ENCODE results near the gene CROCC. TPM values are rescaled to one million over a fixed set of nuclear protein-coding genes. Genes with fewer than 3 reads are reported as not detected.
A peak's percentile ranks its signal among the peaks of the same experiment; 100 is the strongest.
"Not testable (repeated sequence)": the region's sequence is repeated elsewhere in the genome, so short reads cannot be mapped to it uniquely, and the experiment has no call there.

Gene CROCC
- 10 to 100 TPM; 15.9 to 18.7 TPM for total RNA-seq

DNA sequence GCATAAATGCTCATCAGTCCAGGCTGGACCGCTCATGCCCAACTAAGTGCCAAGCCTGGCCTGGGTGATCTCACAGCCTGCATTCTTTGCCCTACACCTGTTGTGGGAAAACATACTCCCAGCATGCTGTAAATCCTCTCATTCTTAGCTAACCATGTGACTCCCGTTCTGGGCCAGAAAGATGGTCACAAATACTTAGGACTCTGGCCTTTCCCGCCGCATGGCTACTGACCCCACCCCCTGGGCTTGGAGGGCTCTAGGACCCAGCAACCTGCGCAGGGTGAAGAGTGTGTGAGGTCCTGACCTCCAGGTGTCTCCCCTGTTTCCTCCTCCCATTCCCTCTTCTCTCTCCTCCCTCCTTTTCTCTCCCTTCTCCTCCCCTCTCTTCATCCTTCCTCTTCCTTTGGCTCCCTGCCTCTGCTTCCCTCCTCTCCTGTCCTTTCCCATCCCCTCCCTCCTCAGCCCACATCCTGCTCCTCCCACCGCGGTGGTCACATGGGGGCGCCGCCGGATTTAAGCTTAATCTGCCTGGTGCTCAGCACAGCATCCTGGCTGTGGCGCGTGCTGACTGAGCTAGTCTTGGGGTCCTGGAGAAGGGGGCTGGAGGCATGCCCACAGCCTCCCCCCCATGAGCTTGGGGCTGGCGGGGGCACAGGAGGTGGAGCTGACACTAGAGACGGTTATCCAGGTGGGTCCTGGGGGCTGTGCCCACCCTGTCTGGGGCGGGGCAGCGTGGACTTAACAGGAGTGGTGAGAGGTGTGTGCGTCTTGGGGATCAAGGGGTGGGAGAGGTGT is at the start of gene CROCC:
TSS of gene CROCC (plus strand) at position 541 of the 795 bp plus-strand sequence. CDS start at position 629, 88 bp downstream.
- no peaks in the 10 kb centered on the region for H3K36me3 Mint-ChIP-seq
- peaks cover 16% of the 10 kb centered on the region for H3K4me1 Mint-ChIP-seq (ENCODE audit: low read depth)
- no peaks in the 10 kb centered on the region for H3K27me3 Mint-ChIP-seq
- CTCF ChIA-PET = interaction anchor here (1.1 kb wide), 1 partner anchor 39 kb away, joined by 3 read pairs; no protein-coding TSS in a partner anchor
- no peaks in the 10 kb centered on the region for H3K9me3 Mint-ChIP-seq
- peak; percentile 68 for DNase-seq
- POLR2A ChIA-PET = interaction anchor here (1.1 kb wide), 1 partner anchor 17 kb away, joined by 3 read pairs; no protein-coding TSS in a partner anchor
- H3K27ac Mint-ChIP-seq = no peak within 1 kb of the TSS
- peak within 1 kb of the TSS; percentile 67 for H3K4me3 Mint-ChIP-seq
- intact Hi-C loops (cut with micrococcal nuclease) = no loop called here

GRCh38 chr1:16872152-16873075 is 49.3 kb upstream of the CROCC start:
- H3K4me3 Mint-ChIP-seq = peak overlapping the region; percentile 69
- CTCF ChIA-PET; H3K27ac Mint-ChIP-seq; H3K36me3 Mint-ChIP-seq; H3K4me1 Mint-ChIP-seq (ENCODE audit: low read depth); H3K9me3 Mint-ChIP-seq; POLR2A ChIA-PET; intact Hi-C loops (cut with micrococcal nuclease): not testable (repeated sequence)
- peaks cover 32% of the 10 kb centered on the region for H3K27me3 Mint-ChIP-seq
- peak; percentile 65 for DNase-seq

GRCh38 chr1:16873076-16873879 is 48.5 kb upstream of the CROCC start:
- CTCF ChIA-PET; H3K27ac Mint-ChIP-seq; intact Hi-C loops (cut with micrococcal nuclease); H3K4me1 Mint-ChIP-seq (ENCODE audit: low read depth); H3K36me3 Mint-ChIP-seq; POLR2A ChIA-PET; H3K9me3 Mint-ChIP-seq: not testable (repeated sequence)
- peaks cover 32% of the 10 kb centered on the region for H3K27me3 Mint-ChIP-seq
- peak overlapping the region; percentile 69 for H3K4me3 Mint-ChIP-seq
- peak; percentile 38 for DNase-seq

DNA sequence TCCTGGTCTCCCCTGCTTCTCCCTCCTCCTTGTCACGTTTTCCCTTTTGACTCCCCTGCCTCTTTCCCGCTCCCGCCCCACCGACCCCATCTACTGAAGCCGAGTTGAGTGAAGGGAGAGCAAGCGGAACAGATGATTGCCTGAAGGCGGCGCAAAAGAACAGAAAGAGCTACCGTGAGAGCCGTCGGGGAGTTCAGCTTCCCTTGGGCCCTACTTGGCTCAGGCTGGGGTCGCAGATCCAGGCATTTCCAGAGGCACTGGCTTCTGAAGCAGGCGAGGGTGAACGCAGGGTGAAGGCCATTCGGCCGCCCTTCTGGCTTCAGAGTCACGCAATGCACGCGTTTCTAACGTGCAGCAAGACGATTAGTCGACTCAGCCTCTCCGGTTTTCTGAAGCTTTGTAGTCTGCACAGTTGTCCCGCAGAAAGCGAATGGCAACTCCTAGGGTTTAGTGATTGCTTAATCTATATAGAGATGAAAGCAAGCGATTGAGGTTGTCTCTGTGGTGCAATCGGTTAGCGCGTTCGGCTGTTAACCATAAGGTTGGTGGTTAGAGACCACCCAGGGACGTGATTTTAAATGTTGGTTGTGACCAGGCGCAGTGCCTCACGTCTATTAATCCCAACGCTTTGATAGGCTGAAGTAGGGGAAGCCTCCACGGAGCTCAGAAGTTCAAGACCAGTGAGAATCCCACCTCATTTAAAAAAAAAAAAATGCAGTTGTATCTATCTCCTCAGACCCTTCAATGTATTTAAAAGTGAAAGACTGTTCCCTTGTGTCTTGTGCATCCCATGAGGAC is 46.6 kb upstream of the CROCC start:
- H3K9me3 Mint-ChIP-seq; CTCF ChIA-PET; H3K36me3 Mint-ChIP-seq; H3K27ac Mint-ChIP-seq; H3K4me3 Mint-ChIP-seq; DNase-seq; H3K4me1 Mint-ChIP-seq (ENCODE audit: low read depth); intact Hi-C loops (cut with micrococcal nuclease); POLR2A ChIA-PET: not testable (repeated sequence)
- H3K27me3 Mint-ChIP-seq = peaks cover 38% of the 10 kb centered on the region

DNA sequence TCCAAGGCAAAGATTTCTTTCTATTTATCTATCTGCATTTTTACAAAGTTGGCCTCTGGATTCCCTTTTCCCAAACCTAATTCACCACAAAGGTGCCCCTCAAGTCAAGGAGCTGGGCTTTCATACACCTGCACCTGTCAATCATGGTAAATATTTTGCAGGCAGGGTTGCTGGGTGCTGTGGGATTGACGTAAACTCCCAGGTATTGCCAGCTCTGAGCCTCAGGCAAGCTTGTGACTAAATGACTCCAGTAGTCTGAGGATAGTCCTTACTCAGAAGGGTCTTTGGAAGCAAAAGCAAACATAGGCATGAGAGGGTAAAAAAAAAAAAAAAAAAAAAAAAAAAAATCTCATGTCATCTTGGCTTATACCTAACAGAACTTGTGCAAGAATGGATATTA is 40.0 kb upstream of the CROCC start:
- POLR2A ChIA-PET; DNase-seq; intact Hi-C loops (cut with micrococcal nuclease); H3K4me1 Mint-ChIP-seq (ENCODE audit: low read depth); H3K36me3 Mint-ChIP-seq; H3K9me3 Mint-ChIP-seq; CTCF ChIA-PET; H3K4me3 Mint-ChIP-seq; H3K27ac Mint-ChIP-seq: not testable (repeated sequence)
- peaks cover 35% of the 10 kb centered on the region for H3K27me3 Mint-ChIP-seq

DNA sequence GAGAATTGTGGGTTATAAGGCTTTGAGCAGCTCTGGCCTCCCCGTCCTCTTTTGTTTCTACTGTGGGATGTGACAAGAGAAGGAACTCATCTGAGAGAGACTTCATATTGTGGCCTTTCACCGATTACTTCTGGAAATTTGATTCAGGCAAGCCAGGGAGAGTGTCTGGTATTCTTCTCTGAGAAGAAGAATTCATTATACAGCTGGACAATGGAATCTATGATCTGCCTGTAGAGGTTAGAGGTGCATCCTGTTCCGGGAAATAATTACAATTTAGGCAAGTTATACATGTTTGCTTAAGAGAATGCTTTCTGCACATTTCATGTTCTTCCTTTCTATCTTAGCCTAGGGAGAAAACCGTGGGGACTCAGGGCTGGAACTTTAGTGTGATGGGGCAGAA is 38.7 kb upstream of the CROCC start:
- no peak overlapping the region for H3K4me3 Mint-ChIP-seq
- CTCF ChIA-PET = interaction anchor here (1.1 kb wide), 1 partner anchor 262 kb away, joined by 7 read pairs; no protein-coding TSS in a partner anchor
- H3K4me1 Mint-ChIP-seq (ENCODE audit: low read depth) = no peaks in the 10 kb centered on the region

GRCh38 chr1:16884487-16884886 is 37.2 kb upstream of the CROCC start:
- H3K27me3 Mint-ChIP-seq = peaks cover 27% of the 10 kb centered on the region
- H3K27ac Mint-ChIP-seq; intact Hi-C loops (cut with micrococcal nuclease); H3K4me3 Mint-ChIP-seq; POLR2A ChIA-PET; H3K36me3 Mint-ChIP-seq; DNase-seq; H3K9me3 Mint-ChIP-seq; H3K4me1 Mint-ChIP-seq (ENCODE audit: low read depth): not testable (repeated sequence)
- CTCF ChIA-PET = interaction anchor here (1.1 kb wide), 1 partner anchor 175 kb away, joined by 3 read pairs; no protein-coding TSS in a partner anchor

More for the DNA sequence above, 38.7 kb upstream of the CROCC start:
- POLR2A ChIA-PET = interaction anchor here (2.0 kb wide), 1 partner anchor 22 kb away, joined by 4 read pairs; no protein-coding TSS in a partner anchor
- Mint-ChIP-seq H3K27me3 (peaks cover 33% of the 10 kb centered on the region), H3K36me3 (no peaks in the 10 kb centered on the region), H3K27ac (no peak overlapping the region), H3K9me3 (no peaks in the 10 kb centered on the region)
- intact Hi-C loops (cut with micrococcal nuclease) = no loop called here
- DNase-seq = no peak

DNA sequence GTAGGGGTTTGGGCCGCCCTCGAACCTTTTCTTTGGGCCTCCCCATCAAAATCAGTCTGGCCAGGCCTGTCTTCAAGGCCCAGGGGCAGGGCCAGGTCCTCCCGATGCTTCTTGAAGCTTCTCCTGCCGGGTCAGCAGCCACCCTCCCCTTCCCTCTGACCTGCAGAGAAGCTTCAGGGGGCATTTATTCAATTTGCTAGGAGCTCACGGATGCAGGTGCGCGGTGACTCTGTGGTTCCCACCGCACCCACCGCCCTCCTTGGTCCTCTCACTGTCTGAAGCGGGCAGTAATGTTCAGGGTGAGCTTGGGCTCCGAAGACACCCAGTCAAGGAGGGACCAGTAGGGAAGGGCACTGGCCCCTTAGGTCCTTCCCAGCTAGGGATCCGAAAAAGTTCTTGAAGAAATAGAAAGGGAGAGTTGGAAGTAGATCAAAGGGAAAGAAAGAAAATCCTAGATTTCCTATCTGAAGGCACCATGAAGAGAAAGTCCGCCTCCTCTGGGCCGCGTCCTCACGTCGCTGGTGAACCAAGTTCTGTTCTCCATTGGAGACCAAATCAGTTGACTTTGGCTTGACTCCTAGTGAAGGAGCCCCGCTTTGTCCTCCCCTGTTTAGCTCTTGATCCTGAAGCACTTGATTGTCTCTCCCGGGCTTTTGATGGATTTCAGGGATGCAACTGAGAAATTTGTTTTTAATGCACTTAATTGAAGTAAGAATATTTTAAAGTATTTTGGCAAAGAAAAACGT is 34.7 kb upstream of the CROCC start:
- ChIA-PET CTCF (no interaction called here), POLR2A (no interaction called here)
- DNase-seq = no peak
- intact Hi-C loops (cut with micrococcal nuclease) = no loop called here
- Mint-ChIP-seq H3K27ac (no peak overlapping the region), H3K4me1 (ENCODE audit: low read depth) (peaks cover 17% of the 10 kb centered on the region), H3K9me3 (no peaks in the 10 kb centered on the region), H3K4me3 (no peak overlapping the region), H3K27me3 (peaks cover 13% of the 10 kb centered on the region), H3K36me3 (peaks cover 2% of the 10 kb centered on the region)

DNA sequence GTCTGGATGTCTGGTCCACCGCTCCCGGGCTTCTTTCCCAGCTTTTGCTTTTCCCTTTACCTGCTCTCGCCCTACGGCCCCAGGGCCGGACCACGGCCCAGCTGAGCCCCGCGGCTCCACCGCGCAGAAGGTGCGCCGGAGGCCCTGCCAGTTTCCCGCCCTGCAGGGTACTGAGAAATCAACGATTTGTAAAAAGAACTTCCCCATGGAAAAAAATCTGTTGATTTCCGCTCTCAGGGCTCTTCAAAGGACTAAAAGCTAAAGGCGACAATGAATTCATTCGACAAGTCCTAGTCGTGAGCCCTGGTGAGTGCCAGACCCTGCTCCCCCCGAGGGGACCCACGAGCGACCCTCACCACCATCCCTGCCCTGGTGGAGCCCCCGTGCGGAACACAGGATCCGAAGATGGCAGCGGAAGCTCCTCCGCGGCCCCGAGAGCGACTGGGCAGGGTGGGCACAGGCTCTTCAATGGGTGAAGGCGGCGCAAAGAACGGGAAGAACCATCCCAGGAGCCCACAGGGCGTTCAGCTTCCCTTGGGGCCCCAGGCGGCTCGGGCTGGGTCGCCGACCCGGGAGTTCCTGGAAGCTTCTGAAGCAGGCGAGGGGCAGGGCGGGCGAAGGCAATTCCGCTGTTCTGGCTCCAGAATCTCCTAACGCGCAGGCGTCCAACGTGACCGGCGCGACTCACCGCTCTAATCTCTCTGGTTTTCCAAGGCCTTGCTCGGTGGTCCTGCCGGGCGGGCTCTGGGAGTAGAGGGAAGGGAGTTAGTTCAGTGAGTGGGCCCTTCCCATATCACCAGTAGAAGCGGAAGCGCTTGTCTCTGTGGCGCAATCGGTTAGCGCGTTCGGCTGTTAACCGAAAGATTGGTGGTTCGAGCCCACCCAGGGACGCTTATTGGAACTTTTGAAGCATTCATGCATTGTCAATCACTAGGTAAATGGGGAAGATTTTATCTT is 32.6 kb upstream of the CROCC start:
- H3K27me3 Mint-ChIP-seq = peaks cover 3% of the 10 kb centered on the region
- no peaks in the 10 kb centered on the region for H3K9me3 Mint-ChIP-seq
- ChIA-PET POLR2A (interaction anchor here (1.0 to 3.4 kb wide), 2 partner anchors 15 to 375 kb away, joined by 4 to 36 read pairs; partner anchors contain the start of gene RNU1-1), CTCF (interaction anchor here (1.2 kb wide), 1 partner anchor 268 kb away, joined by 4 read pairs; no protein-coding TSS in a partner anchor)
- H3K27ac Mint-ChIP-seq = peak overlapping the region; percentile 80
- H3K4me1 Mint-ChIP-seq (ENCODE audit: low read depth) = peaks cover 17% of the 10 kb centered on the region
- H3K4me3 Mint-ChIP-seq = peak overlapping the region; percentile 84
- intact Hi-C loops (cut with micrococcal nuclease) = no loop called here
- peaks cover 2% of the 10 kb centered on the region for H3K36me3 Mint-ChIP-seq
- DNase-seq = peak; percentile 81

- H3K27me3 Mint-ChIP-seq; CTCF ChIA-PET; intact Hi-C loops (cut with micrococcal nuclease); H3K4me3 Mint-ChIP-seq; H3K27ac Mint-ChIP-seq; H3K36me3 Mint-ChIP-seq; DNase-seq; H3K9me3 Mint-ChIP-seq: not testable (repeated sequence)
- H3K4me1 Mint-ChIP-seq (ENCODE audit: low read depth) = peaks cover 25% of the 10 kb centered on the region
- POLR2A ChIA-PET = interaction anchor here (3.4 kb wide), 1 partner anchor 14 kb away, joined by 36 read pairs; no protein-coding TSS in a partner anchor
Measured at GRCh38 chr1:16890539-16891021, 31.2 kb upstream of the CROCC start.

Data from activated CD4-positive, alpha-beta memory T cell treated with anti-CD3 and anti-CD28 coated beads for 36 hours (primary cell).